HEK293 (cell line): ENCODE measurements around the gene AFF3.

Source experiments
- REPIN1 ChIP-seq: fragments of 450-650 bp; formaldehyde crosslinking; IDR thresholded peaks from 2 replicates; pipeline ENCODE4 v1.5.1; 2017; ENCODE audit warnings: missing biosample characterization, missing genetic modification characterization, low read depth
- ZNF223 ChIP-seq: fragments of 450-650 bp; formaldehyde crosslinking; IDR thresholded peaks from 2 replicates; pipeline ENCODE4 v1.5.1; 2016; ENCODE audit warnings: missing biosample characterization, missing genetic modification characterization
- ZNF704 ChIP-seq: fragments of 450-650 bp; formaldehyde crosslinking; IDR thresholded peaks from 2 replicates; pipeline ENCODE4 v1.5.1; 2016; ENCODE audit warnings: missing biosample characterization, missing genetic modification characterization
- TF ChIP-seq, protein P1 (sequence below): fragments of 450-650 bp; formaldehyde crosslinking; IDR thresholded peaks from 2 replicates; pipeline ENCODE4 v1.5.1; 2016; ENCODE audit warnings: missing biosample characterization, missing genetic modification characterization

- TF ChIP-seq REPIN1 (tag by site-specific recombination), result no peak
- TF ChIP-seq ZNF223 (tag by site-specific recombination), result no peak
- TF ChIP-seq, protein P1, sequence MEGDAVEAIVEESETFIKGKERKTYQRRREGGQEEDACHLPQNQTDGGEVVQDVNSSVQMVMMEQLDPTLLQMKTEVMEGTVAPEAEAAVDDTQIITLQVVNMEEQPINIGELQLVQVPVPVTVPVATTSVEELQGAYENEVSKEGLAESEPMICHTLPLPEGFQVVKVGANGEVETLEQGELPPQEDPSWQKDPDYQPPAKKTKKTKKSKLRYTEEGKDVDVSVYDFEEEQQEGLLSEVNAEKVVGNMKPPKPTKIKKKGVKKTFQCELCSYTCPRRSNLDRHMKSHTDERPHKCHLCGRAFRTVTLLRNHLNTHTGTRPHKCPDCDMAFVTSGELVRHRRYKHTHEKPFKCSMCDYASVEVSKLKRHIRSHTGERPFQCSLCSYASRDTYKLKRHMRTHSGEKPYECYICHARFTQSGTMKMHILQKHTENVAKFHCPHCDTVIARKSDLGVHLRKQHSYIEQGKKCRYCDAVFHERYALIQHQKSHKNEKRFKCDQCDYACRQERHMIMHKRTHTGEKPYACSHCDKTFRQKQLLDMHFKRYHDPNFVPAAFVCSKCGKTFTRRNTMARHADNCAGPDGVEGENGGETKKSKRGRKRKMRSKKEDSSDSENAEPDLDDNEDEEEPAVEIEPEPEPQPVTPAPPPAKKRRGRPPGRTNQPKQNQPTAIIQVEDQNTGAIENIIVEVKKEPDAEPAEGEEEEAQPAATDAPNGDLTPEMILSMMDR, result no peak
- TF ChIP-seq ZNF704 (tag by site-specific recombination), result no peak
These were observed 365.3 kb downstream of the AFF3 start for GRCh38 chr2:99776906-99777646.
